VCaP (cell line): ENCODE results near the gene NPS.

ENCODE experiments used
- H3K27ac ChIP-seq: fragments of 450-650 bp; 2 replicates; pipeline ENCODE4 v1.5.1; 2017
- TF ChIP-seq, protein P1 (sequence below): fragments of 450-650 bp; conservative IDR thresholded peaks from 2 replicates; pipeline ENCODE4 v1.5.1; 2017; ENCODE audit warnings: mild to moderate bottlenecking, moderate library complexity

Gene NPS

DNA sequence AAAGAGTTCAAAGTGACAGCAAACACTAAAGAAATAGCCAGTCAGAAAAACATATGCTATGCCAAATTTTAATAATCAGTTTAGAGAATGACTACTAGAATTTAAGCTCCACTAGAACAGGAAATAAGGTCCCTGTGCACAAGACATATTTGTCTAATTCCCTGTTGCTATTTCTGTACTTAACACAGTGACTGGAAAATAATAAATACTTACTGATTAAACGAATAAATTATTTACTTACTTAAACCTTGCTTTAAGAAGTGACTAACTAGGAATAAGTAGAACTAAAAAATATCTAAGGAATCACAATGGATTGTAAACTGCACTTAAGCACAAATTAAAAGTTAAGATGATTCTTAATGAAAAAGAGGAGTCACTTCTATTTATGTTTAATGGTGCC lies 22.3 kb downstream of the NPS start:
- H3K27ac ChIP-seq = no peak overlapping the region
- TF ChIP-seq, protein P1, sequence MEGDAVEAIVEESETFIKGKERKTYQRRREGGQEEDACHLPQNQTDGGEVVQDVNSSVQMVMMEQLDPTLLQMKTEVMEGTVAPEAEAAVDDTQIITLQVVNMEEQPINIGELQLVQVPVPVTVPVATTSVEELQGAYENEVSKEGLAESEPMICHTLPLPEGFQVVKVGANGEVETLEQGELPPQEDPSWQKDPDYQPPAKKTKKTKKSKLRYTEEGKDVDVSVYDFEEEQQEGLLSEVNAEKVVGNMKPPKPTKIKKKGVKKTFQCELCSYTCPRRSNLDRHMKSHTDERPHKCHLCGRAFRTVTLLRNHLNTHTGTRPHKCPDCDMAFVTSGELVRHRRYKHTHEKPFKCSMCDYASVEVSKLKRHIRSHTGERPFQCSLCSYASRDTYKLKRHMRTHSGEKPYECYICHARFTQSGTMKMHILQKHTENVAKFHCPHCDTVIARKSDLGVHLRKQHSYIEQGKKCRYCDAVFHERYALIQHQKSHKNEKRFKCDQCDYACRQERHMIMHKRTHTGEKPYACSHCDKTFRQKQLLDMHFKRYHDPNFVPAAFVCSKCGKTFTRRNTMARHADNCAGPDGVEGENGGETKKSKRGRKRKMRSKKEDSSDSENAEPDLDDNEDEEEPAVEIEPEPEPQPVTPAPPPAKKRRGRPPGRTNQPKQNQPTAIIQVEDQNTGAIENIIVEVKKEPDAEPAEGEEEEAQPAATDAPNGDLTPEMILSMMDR = no peak

DNA sequence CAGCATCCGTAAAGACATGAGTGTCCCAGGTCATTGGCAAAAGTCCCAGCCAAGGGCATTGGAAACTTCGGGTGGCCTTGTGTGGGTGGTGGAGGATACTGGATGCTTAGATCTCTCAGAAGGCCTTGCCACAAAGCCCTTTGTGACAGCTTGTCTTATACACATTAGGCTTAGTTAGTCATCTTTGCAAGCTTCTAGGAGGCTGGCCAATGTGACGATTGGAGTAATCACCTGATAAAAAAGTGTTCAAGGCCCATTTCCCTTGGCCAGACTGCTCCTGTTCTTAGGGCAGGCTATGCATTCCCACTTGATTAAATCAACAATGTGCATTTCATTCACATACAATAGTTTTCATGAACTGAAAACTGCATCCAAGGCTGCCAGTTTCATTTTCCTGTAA lies 26.9 kb downstream of the NPS start:
- H3K27ac ChIP-seq = no peak overlapping the region
- TF ChIP-seq, protein P1 = no peak

DNA sequence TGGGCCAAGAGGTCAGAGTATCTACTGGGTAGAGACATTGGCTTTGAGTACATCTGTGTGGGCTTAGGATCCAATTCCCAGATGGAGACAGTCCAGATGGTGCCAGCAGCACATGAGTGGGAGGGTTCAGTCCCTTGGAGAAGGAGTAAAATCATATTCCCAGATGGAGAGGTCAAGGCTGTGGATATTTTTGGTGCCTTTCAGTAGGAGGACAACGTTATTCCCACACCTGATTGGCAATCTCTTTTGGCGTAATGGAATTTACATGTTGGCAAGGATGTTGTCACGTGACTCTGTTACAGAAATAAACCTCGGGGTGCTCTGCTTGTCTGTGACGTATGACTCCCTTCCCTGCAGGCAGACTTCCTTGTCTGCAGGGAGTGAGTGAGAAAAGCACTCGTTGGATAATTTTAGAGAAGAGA lies 27.6 kb downstream of the NPS start:
- TF ChIP-seq, protein P1 = no peak
- no peak overlapping the region for H3K27ac ChIP-seq

DNA sequence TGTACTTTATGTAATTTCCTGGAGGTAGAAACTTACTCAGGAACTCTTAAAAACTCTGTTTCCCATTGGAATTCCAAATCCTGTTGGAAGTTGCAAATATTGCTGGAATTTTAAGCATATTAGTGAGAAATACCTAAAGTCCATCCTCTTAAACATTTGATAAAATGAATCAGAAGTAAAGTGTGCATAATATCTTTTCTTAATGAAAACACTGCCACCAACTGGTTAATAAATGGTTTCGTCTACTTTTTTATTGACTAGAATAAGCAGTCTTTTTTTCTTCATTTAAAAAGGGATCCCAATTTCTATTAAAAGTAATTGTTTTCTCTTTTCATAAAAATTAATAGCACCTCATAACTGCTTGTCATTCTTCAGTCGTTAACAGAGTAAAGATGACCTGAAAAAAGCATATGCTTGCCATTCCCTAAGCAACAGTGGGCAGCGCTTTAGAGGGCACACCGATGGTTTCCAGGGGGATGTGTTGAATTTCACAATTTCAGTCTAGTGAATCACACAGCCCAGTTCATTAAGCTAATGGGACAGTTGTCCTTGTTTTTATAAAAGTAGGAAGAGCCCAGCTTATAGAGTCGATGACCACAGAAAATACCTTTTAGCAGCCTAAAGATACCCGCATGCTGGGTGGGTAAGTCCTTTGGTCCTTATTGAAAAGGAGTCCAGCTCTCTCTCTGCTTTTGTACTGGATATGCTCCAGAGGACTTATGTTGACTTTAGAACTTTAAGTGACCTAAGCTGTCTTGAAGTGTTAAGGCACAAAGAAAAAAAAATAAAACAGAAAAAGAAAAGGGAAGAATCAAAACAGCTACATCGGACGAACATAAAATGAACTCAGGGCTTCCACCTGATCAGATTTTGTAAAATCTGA lies 28.5 kb downstream of the NPS start:
- TF ChIP-seq, protein P1 = peak; percentile 49
- H3K27ac ChIP-seq = no peak overlapping the region

DNA sequence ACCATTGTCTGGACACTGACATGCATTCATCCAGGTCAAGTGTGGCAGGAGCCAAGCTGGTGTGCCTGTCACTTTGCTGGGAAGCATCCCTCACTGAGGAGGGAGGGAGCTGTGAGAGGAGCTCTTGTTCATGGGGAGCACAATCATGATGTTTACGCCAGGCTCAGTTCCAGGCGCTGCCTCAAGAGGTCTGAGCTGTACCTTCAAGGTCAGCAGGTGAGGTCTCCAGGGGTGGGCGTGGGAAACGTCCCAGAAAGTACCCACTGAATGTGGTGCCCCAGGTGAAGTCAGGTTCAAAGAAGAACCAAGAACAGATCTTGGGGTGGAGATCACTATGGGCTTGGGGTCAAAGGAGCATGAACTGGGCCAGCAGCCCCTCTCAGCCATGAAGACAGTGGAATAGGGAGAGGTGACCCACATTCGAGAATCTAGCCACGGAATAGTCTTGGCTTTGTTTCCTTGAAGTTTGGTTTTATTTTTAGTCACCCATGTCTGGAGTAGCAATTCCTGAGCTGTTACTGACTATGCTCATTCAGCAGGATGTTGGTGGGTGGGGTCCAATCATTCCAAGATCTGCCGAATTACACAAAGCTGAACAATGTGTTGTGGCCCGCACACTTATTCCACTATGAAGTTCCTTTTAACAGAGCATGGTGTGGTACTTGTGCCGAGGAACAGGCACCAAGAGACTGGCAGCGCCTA lies 29.3 kb downstream of the NPS start:
- TF ChIP-seq, protein P1 = no peak

DNA sequence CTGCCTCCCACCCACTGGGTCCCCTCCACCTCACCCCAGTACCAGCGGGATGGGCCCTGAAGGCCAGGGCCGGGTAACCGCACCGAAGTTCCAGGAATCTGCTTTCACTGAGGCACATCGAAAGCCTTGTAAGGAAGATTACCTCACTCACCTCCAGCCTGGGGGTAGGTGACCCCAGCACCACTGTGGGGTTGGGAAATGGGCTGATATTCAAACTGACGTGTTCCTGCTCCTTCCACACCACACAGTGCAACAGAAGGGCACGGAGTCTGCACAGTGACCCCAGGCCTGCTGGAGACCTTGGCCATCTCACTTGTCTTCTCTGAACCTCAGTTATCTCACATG lies 29.8 kb downstream of the NPS start:
- H3K27ac ChIP-seq = peak overlapping the region; percentile 4; the same call in 1 of the 2 replicates
- TF ChIP-seq, protein P1 = no peak

More for the DNA sequence above, 29.3 kb downstream of the NPS start:
- no peak overlapping the region for H3K27ac ChIP-seq

DNA sequence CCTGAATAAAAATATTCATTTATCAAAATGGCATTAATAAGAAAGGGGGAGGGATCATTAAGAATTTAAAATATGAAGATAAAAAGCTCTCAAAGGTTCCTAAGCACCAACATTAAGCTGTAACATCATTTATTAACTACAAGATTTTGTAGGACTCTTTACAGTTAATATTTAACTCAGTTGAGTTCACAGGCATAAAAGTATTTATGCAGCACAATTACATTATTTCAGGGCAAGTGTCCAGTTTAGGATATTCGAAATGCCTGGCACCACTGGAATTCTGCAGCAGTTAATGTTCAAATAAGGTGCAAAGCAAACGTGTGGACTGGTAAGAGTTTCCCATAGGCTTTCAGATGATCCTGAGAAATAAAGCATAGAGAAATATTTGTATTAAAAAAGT lies 30.5 kb downstream of the NPS start:
- H3K27ac ChIP-seq = no peak overlapping the region; the same call in 1 of the 2 replicates
- TF ChIP-seq, protein P1 = no peak
